PC-9 (cell line): ENCODE data around the gene CEP41.

Source experiments
- EZH2 ChIP-seq: fragments of 200-600 bp; sonication (generic); IDR thresholded peaks from 2 replicates; pipeline ENCODE4 v1.8.0; 2017; ENCODE audit warnings: antibody characterized with exemption, low read depth
- TF ChIP-seq, protein P1 (sequence below): fragments of 200-600 bp; sonication (generic); conservative IDR thresholded peaks from 2 replicates; pipeline ENCODE4 v1.6.1; 2017; ENCODE audit warnings: mixed run types, antibody characterized with exemption, mild to moderate bottlenecking, moderate library complexity

DNA sequence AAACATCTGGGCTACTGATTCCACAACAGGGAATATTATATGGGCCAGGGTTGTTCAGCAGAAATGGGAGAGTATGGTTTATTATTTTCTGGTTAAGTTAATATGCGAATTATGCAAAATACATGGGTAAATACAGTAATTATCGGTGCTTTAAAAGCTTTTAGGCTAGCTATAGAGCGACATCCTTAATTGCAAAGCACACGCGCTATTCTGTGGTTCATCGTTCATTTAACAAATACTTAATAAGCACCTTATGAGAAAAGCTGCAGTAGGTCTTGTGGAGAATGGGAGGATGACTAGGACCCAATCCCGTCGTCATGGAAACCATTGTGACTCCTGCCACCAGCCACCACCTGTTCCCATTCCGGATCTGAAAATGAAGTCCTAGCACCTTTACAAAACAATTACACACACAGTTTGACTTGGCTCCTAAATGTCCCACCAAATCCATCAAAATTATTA, 623 bp upstream of the CEP41 start:
- TF ChIP-seq, protein P1, sequence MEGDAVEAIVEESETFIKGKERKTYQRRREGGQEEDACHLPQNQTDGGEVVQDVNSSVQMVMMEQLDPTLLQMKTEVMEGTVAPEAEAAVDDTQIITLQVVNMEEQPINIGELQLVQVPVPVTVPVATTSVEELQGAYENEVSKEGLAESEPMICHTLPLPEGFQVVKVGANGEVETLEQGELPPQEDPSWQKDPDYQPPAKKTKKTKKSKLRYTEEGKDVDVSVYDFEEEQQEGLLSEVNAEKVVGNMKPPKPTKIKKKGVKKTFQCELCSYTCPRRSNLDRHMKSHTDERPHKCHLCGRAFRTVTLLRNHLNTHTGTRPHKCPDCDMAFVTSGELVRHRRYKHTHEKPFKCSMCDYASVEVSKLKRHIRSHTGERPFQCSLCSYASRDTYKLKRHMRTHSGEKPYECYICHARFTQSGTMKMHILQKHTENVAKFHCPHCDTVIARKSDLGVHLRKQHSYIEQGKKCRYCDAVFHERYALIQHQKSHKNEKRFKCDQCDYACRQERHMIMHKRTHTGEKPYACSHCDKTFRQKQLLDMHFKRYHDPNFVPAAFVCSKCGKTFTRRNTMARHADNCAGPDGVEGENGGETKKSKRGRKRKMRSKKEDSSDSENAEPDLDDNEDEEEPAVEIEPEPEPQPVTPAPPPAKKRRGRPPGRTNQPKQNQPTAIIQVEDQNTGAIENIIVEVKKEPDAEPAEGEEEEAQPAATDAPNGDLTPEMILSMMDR, result no peak
- TF ChIP-seq EZH2, result no peak
